HepG2 (cell line): ENCODE results near the gene HCFC1. TPM values are rescaled to one million over a fixed set of nuclear protein-coding genes. Genes with fewer than 3 reads are reported as not detected.

Experiments used
- ATAC-seq: fragments of 200-7000 bp; cut with Tn5 transposase; 3 replicates; pipeline ENCODE4 v1.9.1; 2020; ENCODE audit warnings: mild to moderate bottlenecking, moderate library complexity
- BruUV-seq: library from RNA; stranded (reverse); fragments of 400-500 nt; replicated peaks from 2 replicates; lab custom pipeline; 2021; lab: Mats Ljungman, UMichigan
- CTCF ChIA-PET: fragments of 300-600 bp; formaldehyde crosslinking; extraction: SDS; loops from one replicate; lab custom pipeline; 2021; ENCODE audit warnings: low total read pairs, inconsistent platforms, low intra/inter-chr PET ratio; lab: Yijun Ruan, JAX
- POLR2A ChIA-PET: fragments of 350-600 bp; sonication (Branson Sonifier 250); formaldehyde crosslinking; loops from one replicate; lab custom pipeline; 2020; ENCODE audit warnings: antibody characterized with exemption, inconsistent platforms; lab: Yijun Ruan, JAX
- DNase-seq: peaks from one replicate; pipeline ENCODE4 v3.0.0-alpha.2; 2015; ENCODE audit warnings: low spot score
- FAIRE-seq: peaks from 3 replicates; lab custom pipeline; 2011; peaks lifted over from hg19 to GRCh38; lab: Jason Lieb, UNC
- H2AFZ ChIP-seq: one replicate; pipeline ENCODE4 v1.6.1; 2011; ENCODE audit warnings: low read length, inconsistent platforms
- H3K27ac ChIP-seq: fragments of 300-600 bp; 3 replicates; pipeline ENCODE4 v1.8.0; 2011; ENCODE audit warnings: mixed run types, mild to moderate bottlenecking, mixed read lengths, low read length, inconsistent platforms; ENCODE audit not compliant: insufficient read depth; ENCODE audit errors: extremely low read length
- H3K27me3 ChIP-seq, 2 experiments: fragments of 200-600 bp in 1 of 2; 2 replicates in 1 of 2; 3 replicates in 1 of 2; pipeline versions ENCODE4 v1.6.0 to v1.8.0; 2011; ENCODE audit warnings: low read length in 2 of 2, mild to moderate bottlenecking in 2 of 2, moderate library complexity in 2 of 2, inconsistent platforms in 1 of 2; ENCODE audit not compliant: insufficient read depth in 2 of 2, control insufficient read depth in 1 of 2
- H3K36me3 ChIP-seq, 2 experiments: fragments of 200-600 bp in 1 of 2; replicated peaks in 1 of 2; 2 replicates in 1 of 2; 3 replicates in 1 of 2; pipeline versions ENCODE4 v1.5.1 to v1.8.0; 2011; ENCODE audit warnings: low read length in 2 of 2, inconsistent platforms in 1 of 2; ENCODE audit not compliant: insufficient read depth in 2 of 2, control insufficient read depth in 1 of 2
- H3K4me1 ChIP-seq: 2 replicates; pipeline ENCODE4 v1.5.1; 2012; ENCODE audit warnings: low read length, inconsistent platforms; ENCODE audit not compliant: insufficient read depth
- H3K4me2 ChIP-seq: 2 replicates; pipeline ENCODE4 v1.6.0; 2011; ENCODE audit warnings: low read depth, low read length, inconsistent platforms
- H3K4me3 ChIP-seq, 3 experiments: fragments of 200-600 bp in 1 of 3; sonication (generic), shearing (Covaris generic) in 1 of 3; replicated peaks in 1 of 3; 2 replicates each; pipeline ENCODE4 v1.5.1; 2011 to 2016; ENCODE audit warnings: low read length in 3 of 3, inconsistent platforms in 2 of 3, low read depth in 2 of 3, mild to moderate bottlenecking in 2 of 3, control low read depth in 1 of 3, mixed read lengths in 1 of 3; ENCODE audit not compliant: insufficient read depth in 1 of 3
- H3K79me2 ChIP-seq: one replicate; pipeline ENCODE4 v1.6.1; 2011; ENCODE audit warnings: low read length, inconsistent platforms; ENCODE audit not compliant: insufficient read depth
- H3K9ac ChIP-seq: 2 replicates; pipeline ENCODE4 v1.6.0; 2011; ENCODE audit warnings: mild to moderate bottlenecking, low read depth, low read length, inconsistent platforms; ENCODE audit not compliant: insufficient read depth
- H3K9me3 ChIP-seq: 2 replicates; pipeline ENCODE4 v1.5.1; 2012; ENCODE audit warnings: mild to moderate bottlenecking, low read length
- H4K20me1 ChIP-seq: 2 replicates; pipeline ENCODE4 v1.6.0; 2011; ENCODE audit warnings: inconsistent platforms, mild to moderate bottlenecking, low read length, moderate library complexity; ENCODE audit not compliant: insufficient read depth
- AGO2 ChIP-seq: fragments of 200-400 bp; formaldehyde crosslinking; optimal IDR thresholded peaks from 2 replicates; pipeline ENCODE3; 2017; ENCODE audit warnings: mild to moderate bottlenecking, low read depth, low read length, moderate library complexity
- PRDM10 ChIP-seq: sonication (generic); formaldehyde crosslinking; IDR thresholded peaks from 2 replicates; pipeline ENCODE4 v1.4.0; 2020; ENCODE audit warnings: low read depth, missing genetic modification reagents
- THRA ChIP-seq: sonication (generic); formaldehyde crosslinking; IDR thresholded peaks from 2 replicates; pipeline ENCODE4 v1.4.0; 2020; ENCODE audit warnings: missing genetic modification reagents, borderline replicate concordance
- ZNF562 ChIP-seq: sonication (generic); formaldehyde crosslinking; IDR thresholded peaks from 2 replicates; pipeline ENCODE4 v1.8.0; 2022; ENCODE audit warnings: missing genetic modification reagents, borderline replicate concordance
- ZNF672 ChIP-seq: sonication (generic); formaldehyde crosslinking; IDR thresholded peaks from 2 replicates; pipeline ENCODE4 v1.8.1; 2022; ENCODE audit warnings: missing genetic modification reagents
- WGBS: methylation state at CpG from one replicate; pipeline ENCODE4 v1.1.6; 2017; ENCODE audit warnings: low lambda C conversion rate; 5-methylcytosine and 5-hydroxymethylcytosine counted together
- in situ Hi-C: cut with HindIII; loops from 2 replicates; pipeline ENCODE4 v1.10.0; 2017; ENCODE audit warnings: low pct_unique_long_range_greater_than_20kb; ENCODE audit not compliant: extremely low pct_ligation_motif_present
- intact Hi-C: fragments of 100-400 bp; cut with micrococcal nuclease; formaldehyde crosslinking; loops from one replicate; pipeline ENCODE4 v1.10.0; 2022; ENCODE audit not compliant: unreplicated experiment
- polyA plus RNA-seq, 8 experiments: library from polyadenylated mRNA; depleted of rRNA in 3 of 8; stranded (reverse) in 7 of 8; unstranded in 1 of 8; fragments of >200 nt; fragmentation: Illumina TruSeq in 4 of 8; extraction: Trizol in 4 of 8; gene quantifications; 2 replicates each; pipeline versions ENCODE4 v1.2.1 to v1.2.3, GENCODE V29; 2011 to 2016; ENCODE audit warnings: low read depth in 4 of 8, missing spikeins in 1 of 8, mixed read lengths in 1 of 8; ENCODE audit not compliant: insufficient read depth in 1 of 8
- total RNA-seq, 5 experiments: library from RNA; depleted of rRNA; stranded (reverse); fragments of >200 nt; fragmentation: Illumina TruSeq; extraction: Trizol; gene quantifications; 2 replicates each; pipeline ENCODE4 v1.2.3, GENCODE V29; 2016; ENCODE audit warnings: low read depth in 1 of 5

Gene HCFC1
- total and polyA plus RNA-seq, 2 of the 13 experiments (the other 11 are each of a cell fraction or from before 2014, with no cell fraction given): 5.8 to 17.8 TPM

GRCh38 chrX:153926552-153926857, 45.1 kb downstream of the HCFC1 start:
- Histone ChIP-seq H3K4me3 (peak overlapping the region; percentile 30 to 79 (median 76); a peak in 3 of 6 replicates), H3K9ac (peak overlapping the region; percentile 89; the same call in 1 of the 2 replicates), H4K20me1 (no peaks in the 10 kb centered on the region), H3K27me3 (no peaks in the 10 kb centered on the region; a peak in 1 of 5 replicates), H3K4me2 (peak overlapping the region; percentile 76), H2AFZ (no peak overlapping the region), H3K36me3 (peaks cover 1 to 5% of the 10 kb centered on the region in 2 experiments; a peak in 1 of 5 replicates), H3K4me1 (peaks cover 67% of the 10 kb centered on the region), H3K9me3 (no peaks in the 10 kb centered on the region), H3K79me2 (no peaks in the 10 kb centered on the region), H3K27ac (peak overlapping the region; percentile 89)
- ATAC-seq: no peak
- no TSS peak for BruUV-seq
- POLR2A ChIA-PET: interaction anchor here (0.7 to 4.2 kb wide), 8 partner anchors 9 to 300 kb away, joined by 3 to 82 read pairs (median 8); partner anchors contain the start of genes HCFC1, IDH3G, NAA10 and RENBP
- in situ Hi-C loops: no loop called here
- no CpG with 5 or more reads among the region's 4 CpGs for WGBS
- intact Hi-C loops: no loop called here
- TF ChIP-seq ZNF562 (CRISPR knock-in tag): no peak
- TF ChIP-seq THRA: no peak
- peak; percentile 18 for TF ChIP-seq AGO2
- TF ChIP-seq ZNF672 (CRISPR knock-in tag): no peak
- TF ChIP-seq PRDM10 (CRISPR knock-in tag): 0 out of 2 replicates have a peak, but pooled peaks have one; percentile 47
- CTCF ChIA-PET: no interaction called here
- FAIRE-seq: no peak
- DNase-seq: no peak
